Adrenal gland (tissue), 12 donors: ENCODE measurements around the gene ACVR1B. TPM values are rescaled to one million over a fixed set of nuclear protein-coding genes. Genes with fewer than 3 reads are reported as not detected.

Experiments used
- DNase-seq, 7 donors: peaks; one replicate each; pipeline ENCODE4 v3.0.0-alpha.2; 2019 to 2020
- H3K27ac ChIP-seq, 5 donors: fragments of 200-600 bp; sonication (generic) in 4 of 5; 1 replicate in 3 of 5; 2 replicates in 2 of 5; pipeline versions ENCODE4 v1.5.1 to v1.8.0; 2016 to 2020; ENCODE audit warnings: mild to moderate bottlenecking in 1 of 5
- H3K27me3 ChIP-seq: fragments of 200-600 bp; 2 replicates; pipeline ENCODE4 v1.8.0; 2021
- H3K36me3 ChIP-seq, 2 donors: fragments of 200-600 bp; replicated peaks in 1 of 2; 1 replicate in 1 of 2; 2 replicates in 1 of 2; pipeline versions ENCODE4 v1.5.1 to v1.8.0; 2018 to 2022
- H3K4me1 ChIP-seq, 2 donors: fragments of 200-600 bp; replicated peaks in 1 of 2; 1 replicate in 1 of 2; 2 replicates in 1 of 2; pipeline versions ENCODE4 v1.5.1 to v1.8.0; 2018 to 2021
- H3K4me3 ChIP-seq, 4 donors: fragments of 200-600 bp; sonication (generic) in 3 of 4; one replicate each; pipeline ENCODE4 v1.5.1; 2016 to 2018
- H3K9me3 ChIP-seq, 3 donors: fragments of 200-600 bp; sonication (generic) in 1 of 3; replicated peaks in 1 of 3; 1 replicate in 2 of 3; 2 replicates in 1 of 3; pipeline versions ENCODE4 v1.5.1 to v1.8.0; 2016 to 2021
- CTCF ChIP-seq, 6 experiments: fragments of 450-650 bp in 4 of 6; fragments of 200-600 bp in 2 of 6; sonication (generic) in 1 of 6; IDR thresholded peaks; 1 replicate in 5 of 6; 2 replicates in 1 of 6; pipeline versions ENCODE4 v1.5.1 to v1.8.0; 2016 to 2021; ENCODE audit warnings: antibody characterized with exemption in 6 of 6, mild to moderate bottlenecking in 2 of 6, moderate library complexity in 1 of 6
- POLR2A ChIP-seq, 2 donors: fragments of 450-650 bp; IDR thresholded peaks; one replicate each; pipeline ENCODE4 v1.6.1; 2017; ENCODE audit warnings: antibody characterized with exemption in 2 of 2, mild to moderate bottlenecking in 2 of 2, moderate library complexity in 1 of 2
- WGBS, 4 donors: extraction: QIAGEN DNeasy Blood & Tissue Kit in 2 of 4; methylation state at CpG; one replicate each; pipeline versions ENCODE4 v1.1.5 to v1.1.7; 2013 to 2017; 5-methylcytosine and 5-hydroxymethylcytosine counted together
- intact Hi-C, 2 donors: fragments of 100-400 bp; cut with DNase I; formaldehyde crosslinking; loops; one replicate each; pipeline versions ENCODE4 v1.14.1 to v1.15.0; 2022 to 2023
- polyA plus RNA-seq, 3 donors: library from polyadenylated mRNA; stranded (reverse); fragments of 200-250 nt in 2 of 3; fragments of 350-450 nt in 1 of 3; fragmentation: Illumina TruSeq in 1 of 3; extraction: RNeasy Lipid Tissue Mini Kit (QIAGEN cat#74804) in 1 of 3; gene quantifications; one replicate each; pipeline ENCODE4 v1.2.3, GENCODE V29; 2013 to 2014
- total RNA-seq, 9 donors: library from RNA; depleted of rRNA in 4 of 9; stranded (reverse); fragments of >200 nt in 4 of 9; fragments of 120-200 nt in 1 of 9; fragmentation: NEBNext Ultra II Directional in 1 of 9; extraction: Animal tissue kit (Norgen Biotek cat#: 25700) in 1 of 9; gene quantifications; one replicate each; pipeline versions ENCODE4 v1.1.0 to v1.2.4, GENCODE V29; 2013 to 2023
- donor health status: healthy with polysubstance abuse.
- donor health status: Bipolar disorder and iron deficiency.
- donor health status: DM: yes; HTN: yes; CAD: no.
- donor health status: DM: no; HTN: no; CAD: no.
- donor health status: DM: no; HTN: no; CAD: no.
- donor health status: DM: yes; HTN: yes; CAD: no.

The ACVR1B gene
- total and polyA plus RNA-seq, 12 donors = 6.3 to 26.3 (median 13.9) TPM

- Histone ChIP-seq H3K27ac (no peak overlapping the region), H3K36me3 (no peaks in the 10 kb centered on the region), H3K9me3 (no peaks in the 10 kb centered on the region), H3K4me1 (peaks cover 0 to 12% of the 10 kb centered on the region in 2 donors), H3K27me3 (peaks cover 13% of the 10 kb centered on the region), H3K4me3 (no peak overlapping the region)
- intact Hi-C loops = no loop called here
- 66 to 89% (median 81%) methylated on average over 1 to 8 of the region's 8 CpGs for WGBS, 4 donors
- TF ChIP-seq POLR2A (IDR thresholded peaks at IDR 0.05) (no peak), CTCF (IDR thresholded peaks at IDR 0.05) (no peak)
- DNase-seq = no peak
Measured at GRCh38 chr12:52003016-52003550, 51.6 kb downstream of the ACVR1B start.

- Histone ChIP-seq H3K9me3 (no peaks in the 10 kb centered on the region), H3K27me3 (peaks cover 13% of the 10 kb centered on the region), H3K4me3 (no peak overlapping the region), H3K36me3 (no peaks in the 10 kb centered on the region), H3K27ac (no peak overlapping the region), H3K4me1 (peaks cover 0 to 12% of the 10 kb centered on the region in 2 donors)
- 74 to 83% (median 78%) methylated on average over 6 of the region's 6 CpGs for WGBS, 4 donors
- intact Hi-C loops = no loop called here
- DNase-seq = no peak
- no peak for TF ChIP-seq POLR2A (IDR thresholded peaks at IDR 0.05)
- TF ChIP-seq CTCF (IDR thresholded peaks at IDR 0.05) = no peak
Measured at GRCh38 chr12:52003591-52003990, 52.1 kb downstream of the ACVR1B start.

- intact Hi-C loops = no loop called here
- 50 to 57% (median 55%) methylated on average over 5 of the region's 5 CpGs for WGBS, 4 donors
- H3K9me3 ChIP-seq = no peaks in the 10 kb centered on the region
- H3K4me1 ChIP-seq = peaks cover 0 to 12% of the 10 kb centered on the region in 2 donors
- no peaks in the 10 kb centered on the region for H3K36me3 ChIP-seq
- DNase-seq = peak; percentile 48 to 83 (median 71)
- peaks cover 13% of the 10 kb centered on the region for H3K27me3 ChIP-seq
- TF ChIP-seq CTCF (IDR thresholded peaks at IDR 0.05) = peak; percentile 48 to 81 (median 67)
- TF ChIP-seq POLR2A (IDR thresholded peaks at IDR 0.05) = no peak
- no peak overlapping the region for H3K4me3 ChIP-seq
- H3K27ac ChIP-seq = no peak overlapping the region
Measured at GRCh38 chr12:52004042-52004648, 52.6 kb downstream of the ACVR1B start.

GRCh38 chr12:52005218-52005902, 53.9 kb downstream of the ACVR1B start:
- WGBS, 4 donors = 70 to 83% (median 71%) methylated on average over 8 to 10 of the region's 10 CpGs
- peaks cover 0 to 12% of the 10 kb centered on the region in 2 donors for H3K4me1 ChIP-seq
- no peak overlapping the region for H3K4me3 ChIP-seq
- no peak for DNase-seq
- peaks cover 13% of the 10 kb centered on the region for H3K27me3 ChIP-seq
- intact Hi-C loops = loop anchor here in 1 of 2 donors (5.0 kb wide), 1 partner anchor 82 kb away; no protein-coding TSS in a partner anchor
- peak overlapping the region in 1 of 5 donors; percentile 68 for H3K27ac ChIP-seq
- H3K36me3 ChIP-seq = no peaks in the 10 kb centered on the region
- TF ChIP-seq POLR2A (IDR thresholded peaks at IDR 0.05) (no peak), CTCF (IDR thresholded peaks at IDR 0.05) (no peak)
- no peaks in the 10 kb centered on the region for H3K9me3 ChIP-seq
